ENCODE results near the gene CALN1.

CALN1 gene

DNA sequence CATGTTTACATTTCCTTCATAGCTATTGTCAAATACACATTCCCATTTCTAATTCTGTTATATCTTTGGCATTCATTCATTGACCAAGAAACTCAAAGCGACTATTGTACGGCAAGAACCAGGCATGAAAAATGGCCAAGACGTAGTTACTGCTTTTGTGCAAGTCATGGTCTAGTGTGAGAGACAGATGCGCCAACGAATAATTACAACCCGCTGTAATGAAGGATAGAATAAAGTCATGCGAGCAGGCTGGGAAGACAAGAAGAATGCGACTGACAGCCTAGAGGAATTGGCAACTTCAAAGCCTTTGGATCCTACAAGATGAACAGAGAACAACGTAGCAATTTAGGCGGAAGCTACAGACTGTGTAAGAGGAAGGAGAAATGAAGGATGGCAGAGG, 221.2 kb downstream of the CALN1 start:
- Histone ChIP-seq H4K8ac (ENCODE audit: low read length) (no peak overlapping the region), H3K27ac (ENCODE audit: low read length, poor library complexity, severe bottlenecking) (no peak overlapping the region)
- WGBS, result 86% methylated on average over 10 of the region's 10 CpGs

DNA sequence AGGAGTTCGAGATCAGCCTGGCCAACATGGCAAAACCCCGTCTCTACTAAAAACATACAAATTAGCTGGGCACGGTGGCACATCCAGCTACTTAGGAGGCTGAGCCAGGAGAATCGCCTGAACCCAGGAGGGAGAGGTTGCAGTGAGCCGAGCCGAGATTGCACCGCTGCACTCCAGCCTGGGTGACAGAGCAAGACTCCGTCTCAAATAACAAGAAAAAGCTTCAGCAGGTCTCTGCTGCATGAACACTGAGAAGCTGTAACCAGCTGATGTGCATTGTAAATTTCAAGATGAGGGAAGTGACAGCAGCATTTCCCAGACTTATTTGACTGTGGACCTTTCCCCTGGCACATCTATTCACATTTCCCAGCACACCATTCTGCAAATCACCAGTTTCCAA, 222.0 kb downstream of the CALN1 start:
- Histone ChIP-seq H2BK12ac (ENCODE audit: low read length in 2 of 2) (no peak overlapping the region), H3K4me3 (ENCODE audit: insufficient read depth in 1 of 2, low read depth in 1 of 2, low read length in 2 of 2) (no peak overlapping the region)

More for the DNA sequence above, 221.2 kb downstream of the CALN1 start:
- Histone ChIP-seq H3K27me3 (ENCODE audit: control insufficient read depth in 1 of 2, insufficient read depth in 1 of 2, low read length in 2 of 2) (no peaks in the 10 kb centered on the region), H3K4me1 (ENCODE audit: control insufficient read depth, insufficient read depth, low read depth, low read length) (no peaks in the 10 kb centered on the region), H3K9ac (ENCODE audit: low read length) (no peak overlapping the region), H3K4me3 (ENCODE audit: insufficient read depth in 1 of 2, low read depth in 1 of 2, low read length in 2 of 2) (no peak overlapping the region), H3K18ac (ENCODE audit: low read depth in 1 of 2, low read length in 2 of 2) (no peak overlapping the region), H2BK120ac (ENCODE audit: low read depth, low read length) (no peak overlapping the region), H3K4me2 (ENCODE audit: low read length, poor library complexity, severe bottlenecking) (no peak overlapping the region), H2BK15ac (ENCODE audit: low read depth, poor library complexity, severe bottlenecking) (no peak overlapping the region), H2AK5ac (ENCODE audit: low read length, severe bottlenecking) (no peak overlapping the region), H4K91ac (ENCODE audit: low read length) (no peak overlapping the region), H3K4ac (ENCODE audit: low read depth in 1 of 2, low read length in 2 of 2) (no peak overlapping the region), H3K79me1 (replicated peaks; ENCODE audit: low read length, poor library complexity, severe bottlenecking) (no peaks in the 10 kb centered on the region), H2BK12ac (ENCODE audit: low read length in 2 of 2) (no peak overlapping the region), H3K9me3 (ENCODE audit: control insufficient read depth, low read length) (no peaks in the 10 kb centered on the region), H2AFZ (ENCODE audit: low read depth, low read length) (no peak overlapping the region), H3K14ac (ENCODE audit: low read length in 2 of 2) (no peak overlapping the region), H2BK5ac (ENCODE audit: low read depth, low read length, poor library complexity, severe bottlenecking) (no peak overlapping the region), H3K36me3 (ENCODE audit: control insufficient read depth in 1 of 2, insufficient read depth in 2 of 2, low read depth in 1 of 2, low read length in 2 of 2) (no peaks in the 10 kb centered on the region), H3K23ac (ENCODE audit: low read length in 2 of 2) (no peak overlapping the region)
- no peak for DNase-seq

DNA sequence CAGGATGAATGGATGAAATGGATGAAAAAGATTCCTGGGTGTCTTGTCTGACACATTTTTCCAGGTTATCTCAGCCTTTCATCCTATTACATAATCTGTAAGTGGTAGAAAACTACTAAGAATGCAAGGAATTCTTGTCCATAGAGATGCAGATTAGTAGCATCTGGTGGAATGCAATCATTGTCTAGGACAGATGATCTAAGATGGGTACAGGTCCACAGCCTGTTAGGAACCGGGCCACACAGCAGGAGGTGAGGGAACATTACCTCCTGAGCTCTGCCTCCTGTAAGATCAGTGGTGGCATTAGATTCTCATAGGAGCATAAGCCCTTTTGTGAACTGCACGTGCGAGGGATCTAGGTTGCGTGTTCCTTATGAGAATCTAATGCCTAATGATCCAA, 225.0 kb downstream of the CALN1 start:
- Histone ChIP-seq H2BK120ac (ENCODE audit: low read depth, low read length) (no peak overlapping the region), H3K27ac (ENCODE audit: low read length, poor library complexity, severe bottlenecking) (no peak overlapping the region), H3K23ac (ENCODE audit: low read length in 2 of 2) (no peak overlapping the region), H3K14ac (ENCODE audit: low read length in 2 of 2) (no peak overlapping the region), H3K4ac (ENCODE audit: low read depth in 1 of 2, low read length in 2 of 2) (no peak overlapping the region), H3K4me2 (ENCODE audit: low read length, poor library complexity, severe bottlenecking) (no peak overlapping the region), H4K8ac (ENCODE audit: low read length) (no peak overlapping the region), H2AK5ac (ENCODE audit: low read length, severe bottlenecking) (no peak overlapping the region), H3K18ac (ENCODE audit: low read depth in 1 of 2, low read length in 2 of 2) (no peak overlapping the region), H3K9me3 (ENCODE audit: control insufficient read depth, low read length) (peaks cover under 1% of the 10 kb centered on the region), H3K4me1 (ENCODE audit: control insufficient read depth, insufficient read depth, low read depth, low read length) (no peaks in the 10 kb centered on the region), H2BK5ac (ENCODE audit: low read depth, low read length, poor library complexity, severe bottlenecking) (no peak overlapping the region), H3K9ac (ENCODE audit: low read length) (no peak overlapping the region), H3K27me3 (ENCODE audit: control insufficient read depth in 1 of 2, insufficient read depth in 1 of 2, low read length in 2 of 2) (no peaks in the 10 kb centered on the region), H2BK15ac (ENCODE audit: low read depth, poor library complexity, severe bottlenecking) (no peak overlapping the region), H2AFZ (ENCODE audit: low read depth, low read length) (no peak overlapping the region), H3K4me3 (ENCODE audit: insufficient read depth in 1 of 2, low read depth in 1 of 2, low read length in 2 of 2) (no peak overlapping the region), H2BK12ac (ENCODE audit: low read length in 2 of 2) (no peak overlapping the region), H3K36me3 (ENCODE audit: control insufficient read depth in 1 of 2, insufficient read depth in 2 of 2, low read depth in 1 of 2, low read length in 2 of 2) (no peaks in the 10 kb centered on the region), H4K91ac (ENCODE audit: low read length) (no peak overlapping the region), H3K79me1 (replicated peaks; ENCODE audit: low read length, poor library complexity, severe bottlenecking) (no peaks in the 10 kb centered on the region)
- 75% methylated on average over 4 of the region's 4 CpGs for WGBS
- DNase-seq, result no peak

More for the DNA sequence above, 222.0 kb downstream of the CALN1 start:
- Histone ChIP-seq H3K79me1 (replicated peaks; ENCODE audit: low read length, poor library complexity, severe bottlenecking) (no peaks in the 10 kb centered on the region), H3K4me1 (ENCODE audit: control insufficient read depth, insufficient read depth, low read depth, low read length) (no peaks in the 10 kb centered on the region), H3K9me3 (ENCODE audit: control insufficient read depth, low read length) (no peaks in the 10 kb centered on the region), H4K8ac (ENCODE audit: low read length) (no peak overlapping the region), H2BK15ac (ENCODE audit: low read depth, poor library complexity, severe bottlenecking) (no peak overlapping the region), H3K27me3 (ENCODE audit: control insufficient read depth in 1 of 2, insufficient read depth in 1 of 2, low read length in 2 of 2) (no peaks in the 10 kb centered on the region), H2BK120ac (ENCODE audit: low read depth, low read length) (no peak overlapping the region), H3K18ac (ENCODE audit: low read depth in 1 of 2, low read length in 2 of 2) (no peak overlapping the region), H2BK5ac (ENCODE audit: low read depth, low read length, poor library complexity, severe bottlenecking) (no peak overlapping the region), H3K23ac (ENCODE audit: low read length in 2 of 2) (no peak overlapping the region), H3K9ac (ENCODE audit: low read length) (no peak overlapping the region), H2AK5ac (ENCODE audit: low read length, severe bottlenecking) (no peak overlapping the region), H3K14ac (ENCODE audit: low read length in 2 of 2) (no peak overlapping the region), H2AFZ (ENCODE audit: low read depth, low read length) (no peak overlapping the region), H3K4me2 (ENCODE audit: low read length, poor library complexity, severe bottlenecking) (no peak overlapping the region), H3K4ac (ENCODE audit: low read depth in 1 of 2, low read length in 2 of 2) (no peak overlapping the region), H4K91ac (ENCODE audit: low read length) (no peak overlapping the region), H3K27ac (ENCODE audit: low read length, poor library complexity, severe bottlenecking) (no peak overlapping the region), H3K36me3 (ENCODE audit: control insufficient read depth in 1 of 2, insufficient read depth in 2 of 2, low read depth in 1 of 2, low read length in 2 of 2) (no peaks in the 10 kb centered on the region)
- no peak for DNase-seq
- 77% methylated on average over 7 of the region's 8 CpGs for WGBS

DNA sequence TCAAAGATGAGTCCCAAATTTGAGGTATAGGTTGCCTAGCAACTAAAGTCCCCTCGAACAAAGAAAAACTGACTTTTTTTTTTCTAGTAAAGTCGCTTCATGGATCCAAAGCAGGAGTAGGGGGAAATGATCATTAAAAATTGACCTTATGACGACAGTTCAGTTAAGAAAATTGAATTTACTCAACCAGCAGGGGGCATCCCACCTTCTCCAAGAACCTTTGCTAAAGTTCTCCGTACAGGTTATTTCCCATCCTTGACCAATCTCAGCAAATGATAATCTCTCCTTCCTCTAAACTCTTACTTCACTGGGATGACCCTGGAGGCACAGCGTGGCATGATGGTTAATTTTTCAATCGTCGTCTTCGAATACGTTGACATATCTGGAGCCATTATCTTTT, 228.3 kb downstream of the CALN1 start:
- Histone ChIP-seq H3K4me1 (ENCODE audit: control insufficient read depth, insufficient read depth, low read depth, low read length) (no peaks in the 10 kb centered on the region), H3K27me3 (ENCODE audit: control insufficient read depth in 1 of 2, insufficient read depth in 1 of 2, low read length in 2 of 2) (no peaks in the 10 kb centered on the region), H3K4ac (ENCODE audit: low read depth in 1 of 2, low read length in 2 of 2) (no peak overlapping the region), H3K36me3 (ENCODE audit: control insufficient read depth in 1 of 2, insufficient read depth in 2 of 2, low read depth in 1 of 2, low read length in 2 of 2) (no peaks in the 10 kb centered on the region), H2BK120ac (ENCODE audit: low read depth, low read length) (no peak overlapping the region), H3K23ac (ENCODE audit: low read length in 2 of 2) (no peak overlapping the region), H3K9ac (ENCODE audit: low read length) (no peak overlapping the region), H3K18ac (ENCODE audit: low read depth in 1 of 2, low read length in 2 of 2) (no peak overlapping the region), H2AK5ac (ENCODE audit: low read length, severe bottlenecking) (no peak overlapping the region), H3K4me2 (ENCODE audit: low read length, poor library complexity, severe bottlenecking) (no peak overlapping the region), H3K27ac (ENCODE audit: low read length, poor library complexity, severe bottlenecking) (no peak overlapping the region), H4K91ac (ENCODE audit: low read length) (no peak overlapping the region), H3K9me3 (ENCODE audit: control insufficient read depth, low read length) (peaks cover 5% of the 10 kb centered on the region), H3K14ac (ENCODE audit: low read length in 2 of 2) (no peak overlapping the region), H3K4me3 (ENCODE audit: insufficient read depth in 1 of 2, low read depth in 1 of 2, low read length in 2 of 2) (no peak overlapping the region), H2BK12ac (ENCODE audit: low read length in 2 of 2) (no peak overlapping the region), H4K8ac (ENCODE audit: low read length) (no peak overlapping the region), H2BK15ac (ENCODE audit: low read depth, poor library complexity, severe bottlenecking) (no peak overlapping the region), H3K79me1 (replicated peaks; ENCODE audit: low read length, poor library complexity, severe bottlenecking) (no peaks in the 10 kb centered on the region), H2BK5ac (ENCODE audit: low read depth, low read length, poor library complexity, severe bottlenecking) (no peak overlapping the region), H2AFZ (ENCODE audit: low read depth, low read length) (no peak overlapping the region)
- DNase-seq, result no peak
- 79% methylated on average over 8 of the region's 9 CpGs for WGBS
